Body of pancreas (tissue), 4 donors: ENCODE results near the gene THTPA.

Source experiments
- POLR2A ChIP-seq, 3 donors: fragments of 450-650 bp; IDR thresholded peaks; one replicate each; pipeline ENCODE4 v1.6.1; 2016; ENCODE audit warnings: antibody characterized with exemption in 3 of 3, mild to moderate bottlenecking in 2 of 3
- TF ChIP-seq, protein P1 (sequence below), 7 experiments: fragments of 450-650 bp in 4 of 7; fragments of 200-600 bp in 3 of 7; sonication (generic) in 3 of 7; IDR thresholded peaks; one replicate each; pipeline ENCODE4 v1.5.1; 2016 to 2019; ENCODE audit warnings: antibody characterized with exemption in 7 of 7

DNA sequence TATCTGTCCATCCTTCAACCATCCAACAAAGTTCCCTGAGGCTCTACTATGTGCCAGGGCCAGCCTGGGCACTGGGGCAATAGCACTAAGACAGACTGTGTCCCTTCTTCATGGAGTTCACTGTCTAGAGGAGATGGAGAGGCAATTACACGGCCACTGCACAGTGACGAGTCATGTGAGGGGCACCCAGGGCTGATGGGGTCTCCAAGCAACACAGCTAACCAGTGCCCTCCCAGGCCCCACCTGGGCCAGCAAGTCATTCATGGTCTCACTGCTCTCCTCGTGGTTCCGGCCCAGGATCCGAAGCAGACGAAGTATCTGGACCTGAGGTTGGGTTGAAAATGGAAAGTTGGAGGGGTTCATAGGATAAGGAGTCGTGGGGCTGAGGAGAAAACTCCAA lies 8.8 kb downstream of the THTPA start:
- TF ChIP-seq, protein P1, sequence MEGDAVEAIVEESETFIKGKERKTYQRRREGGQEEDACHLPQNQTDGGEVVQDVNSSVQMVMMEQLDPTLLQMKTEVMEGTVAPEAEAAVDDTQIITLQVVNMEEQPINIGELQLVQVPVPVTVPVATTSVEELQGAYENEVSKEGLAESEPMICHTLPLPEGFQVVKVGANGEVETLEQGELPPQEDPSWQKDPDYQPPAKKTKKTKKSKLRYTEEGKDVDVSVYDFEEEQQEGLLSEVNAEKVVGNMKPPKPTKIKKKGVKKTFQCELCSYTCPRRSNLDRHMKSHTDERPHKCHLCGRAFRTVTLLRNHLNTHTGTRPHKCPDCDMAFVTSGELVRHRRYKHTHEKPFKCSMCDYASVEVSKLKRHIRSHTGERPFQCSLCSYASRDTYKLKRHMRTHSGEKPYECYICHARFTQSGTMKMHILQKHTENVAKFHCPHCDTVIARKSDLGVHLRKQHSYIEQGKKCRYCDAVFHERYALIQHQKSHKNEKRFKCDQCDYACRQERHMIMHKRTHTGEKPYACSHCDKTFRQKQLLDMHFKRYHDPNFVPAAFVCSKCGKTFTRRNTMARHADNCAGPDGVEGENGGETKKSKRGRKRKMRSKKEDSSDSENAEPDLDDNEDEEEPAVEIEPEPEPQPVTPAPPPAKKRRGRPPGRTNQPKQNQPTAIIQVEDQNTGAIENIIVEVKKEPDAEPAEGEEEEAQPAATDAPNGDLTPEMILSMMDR (IDR thresholded peaks at IDR 0.05), result no peak
- no peak for TF ChIP-seq POLR2A (IDR thresholded peaks at IDR 0.05)
